Amygdala (tissue), 56 donors: ENCODE results near the gene PSME2.
A peak's percentile ranks its signal among the peaks of the same experiment; 100 is the strongest.

Source experiments
- DNase-seq, 56 donors: peaks; one replicate each; lab custom pipeline; 2025; lab: John Stamatoyannopoulos, UW

The PSME2 gene

DNA sequence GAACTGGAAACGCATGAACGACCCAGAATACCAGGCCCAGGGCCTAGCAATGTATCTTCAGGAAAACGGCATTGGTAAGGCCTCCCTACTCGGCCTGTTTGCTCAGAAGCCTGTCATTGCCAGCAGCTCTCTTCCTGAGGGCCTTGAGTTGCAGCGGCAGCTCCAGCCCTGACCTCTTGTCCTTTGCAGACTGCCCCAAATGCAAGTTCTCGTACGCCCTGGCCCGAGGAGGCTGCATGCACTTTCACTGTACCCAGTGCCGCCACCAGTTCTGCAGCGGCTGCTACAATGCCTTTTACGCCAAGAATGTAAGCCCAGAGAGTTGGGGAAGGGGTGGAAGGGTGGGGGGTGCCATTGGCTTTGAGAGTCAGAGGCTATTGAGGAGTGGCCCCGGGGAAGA, 10.9 kb upstream of the PSME2 start:
- DNase-seq = no peak

GRCh38 chr14:24156840-24157239, 10.4 kb upstream of the PSME2 start:
- DNase-seq = no peak

DNA sequence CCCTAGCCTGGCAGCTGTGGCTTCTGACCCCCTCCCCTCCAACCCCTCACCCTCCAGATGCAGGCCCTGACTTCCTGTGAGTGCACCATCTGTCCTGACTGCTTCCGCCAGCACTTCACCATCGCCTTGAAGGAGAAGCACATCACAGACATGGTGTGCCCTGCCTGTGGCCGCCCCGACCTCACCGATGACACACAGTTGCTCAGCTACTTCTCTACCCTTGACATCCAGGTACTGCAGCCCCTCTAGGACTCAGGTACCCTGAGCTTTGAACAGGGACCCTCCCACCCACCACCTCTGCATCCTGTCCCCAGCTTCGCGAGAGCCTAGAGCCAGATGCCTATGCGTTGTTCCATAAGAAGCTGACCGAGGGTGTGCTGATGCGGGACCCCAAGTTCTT, 8.7 kb upstream of the PSME2 start:
- no peak for DNase-seq

GRCh38 chr14:24151404-24152080, 5.1 kb upstream of the PSME2 start:
- DNase-seq = no peak

DNA sequence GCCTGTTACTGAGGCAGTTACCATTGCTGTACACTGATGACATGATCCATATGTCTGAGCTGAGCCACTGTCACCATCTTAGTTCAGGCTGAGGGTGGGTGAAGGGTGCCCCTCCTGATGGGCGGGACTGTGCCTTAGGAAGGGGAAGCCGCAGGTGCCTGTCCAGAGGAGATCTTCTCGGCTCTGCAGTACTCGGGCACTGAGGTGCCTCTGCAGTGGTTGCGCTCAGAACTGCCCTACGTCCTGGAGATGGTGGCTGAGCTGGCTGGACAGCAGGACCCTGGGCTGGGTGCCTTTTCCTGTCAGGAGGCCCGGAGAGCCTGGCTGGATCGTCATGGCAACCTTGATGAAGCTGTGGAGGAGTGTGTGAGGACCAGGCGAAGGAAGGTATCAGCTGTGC, 4.6 kb upstream of the PSME2 start:
- DNase-seq = no peak

- DNase-seq = no peak
Measured at GRCh38 chr14:24150567-24150966, 4.2 kb upstream of the PSME2 start.

DNA sequence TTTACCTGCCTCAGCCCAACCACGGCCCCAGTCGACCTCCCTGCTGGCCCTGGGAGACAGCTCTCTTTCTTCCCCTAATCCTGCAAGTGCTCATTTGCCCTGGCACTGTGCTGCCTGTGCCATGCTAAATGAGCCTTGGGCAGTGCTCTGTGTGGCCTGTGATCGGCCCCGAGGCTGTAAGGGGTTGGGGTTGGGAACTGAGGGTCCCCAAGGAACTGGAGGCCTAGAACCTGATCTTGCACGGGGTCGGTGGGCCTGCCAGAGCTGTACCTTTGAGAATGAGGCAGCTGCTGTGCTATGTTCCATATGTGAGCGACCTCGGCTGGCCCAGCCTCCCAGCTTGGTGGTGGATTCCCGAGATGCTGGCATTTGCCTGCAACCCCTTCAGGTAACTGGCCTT, 3.7 kb upstream of the PSME2 start:
- no peak for DNase-seq

- no peak for DNase-seq
Measured at GRCh38 chr14:24149302-24149969, 3.0 kb upstream of the PSME2 start.

- no peak for DNase-seq
Measured at GRCh38 chr14:24147761-24148428, 1.5 kb upstream of the PSME2 start.

GRCh38 chr14:24146978-24147760, 759 bp upstream of the PSME2 start, which contains the start of gene RNF31:
Gene RNF31, plus strand, starts transcription at chr14:24147498. Its CDS starts 201 bp downstream, at chr14:24147699.
- peak; percentile 73 to 99 (median 95) for DNase-seq

- no peak for DNase-seq
Measured at GRCh38 chr14:24145690-24146452, 539 bp downstream of the PSME2 start.

DNA sequence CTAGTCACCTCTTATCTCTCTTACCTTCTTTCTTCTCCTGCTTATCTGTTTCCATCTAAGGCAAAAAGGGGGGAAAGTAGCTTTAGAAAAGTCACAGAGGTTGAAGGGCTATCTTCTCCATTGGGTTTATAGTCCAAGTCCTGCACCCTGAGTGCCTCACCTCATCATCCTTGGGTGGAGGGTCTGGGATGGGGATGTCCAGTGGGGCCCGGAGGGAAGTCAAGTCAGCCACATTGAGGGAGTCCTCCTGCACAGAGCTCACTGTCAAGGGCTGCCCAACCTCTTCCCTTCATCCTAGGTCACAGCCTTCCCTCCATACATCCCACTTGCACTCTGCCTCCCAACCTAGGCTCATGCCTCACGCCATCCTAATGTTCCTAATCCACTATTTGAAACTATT, 1.2 kb downstream of the PSME2 start:
- DNase-seq = no peak

DNA sequence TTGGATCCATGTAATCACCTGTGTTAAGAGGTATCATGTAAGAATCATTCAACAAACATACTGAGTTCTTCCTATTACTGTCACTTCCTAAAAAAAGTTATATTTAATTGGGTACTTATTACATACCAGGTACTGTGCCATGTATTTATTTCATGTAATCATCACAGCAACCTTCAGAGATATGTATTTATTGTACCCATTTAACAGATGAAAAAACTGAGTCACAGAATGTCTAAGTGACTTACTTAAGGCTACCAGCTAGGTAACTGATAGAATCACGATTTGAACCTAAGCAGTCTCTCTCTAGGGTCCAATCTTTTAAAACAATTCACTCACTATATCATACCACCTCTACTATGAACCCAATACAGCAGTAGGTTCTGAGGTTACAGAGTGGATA, 2.0 kb downstream of the PSME2 start:
- no peak for DNase-seq

- no peak for DNase-seq
Measured at GRCh38 chr14:24143511-24143910, 2.9 kb downstream of the PSME2 start.

GRCh38 chr14:24141097-24141880, 5.1 kb downstream of the PSME2 start, which contains the start of gene EMC9:
Gene EMC9, minus strand, starts transcription at chr14:24141591. Its CDS starts 287 bp downstream, at chr14:24141304.
- peak; percentile 75 to 100 (median 99) for DNase-seq

- no peak for DNase-seq
Measured at GRCh38 chr14:24139272-24139934, 7.0 kb downstream of the PSME2 start.

- DNase-seq = no peak
Measured at GRCh38 chr14:24138396-24139271, 7.8 kb downstream of the PSME2 start.
